GM12878 (cell line): ENCODE measurements around the gene HSPE1. TPM values are rescaled to one million over a fixed set of nuclear protein-coding genes. Genes with fewer than 3 reads are reported as not detected.
A peak's percentile ranks its signal among the peaks of the same experiment; 100 is the strongest.

Source experiments
- ATAC-seq: fragments of 200-7000 bp; cut with Tn5 transposase; 3 replicates; pipeline ENCODE4 v1.9.1; 2020; ENCODE audit warnings: mild to moderate bottlenecking, moderate library complexity
- BruUV-seq: library from RNA; stranded (reverse); fragments of 400-500 nt; replicated peaks from 2 replicates; lab custom pipeline; 2021; lab: Mats Ljungman, UMichigan
- CTCF ChIA-PET: fragments of 300-600 bp; sonication (Branson Sonifier 250); formaldehyde crosslinking; extraction: SDS; loops from one replicate; lab custom pipeline; 2021; ENCODE audit warnings: inconsistent platforms; lab: Yijun Ruan, JAX
- POLR2A ChIA-PET: fragments of 350-600 bp; formaldehyde crosslinking; extraction: SDS; loops from one replicate; lab custom pipeline; 2021; ENCODE audit warnings: inconsistent platforms; lab: Charles Lee
- RAD21 ChIA-PET: fragments of 300-600 bp; sonication (Branson Sonifier 250); formaldehyde crosslinking; loops from one replicate; lab custom pipeline; 2023; ENCODE audit warnings: antibody characterized with exemption; ENCODE audit not compliant: unreplicated experiment; lab: Charles Lee
- SMC1A ChIA-PET: fragments of 300-600 bp; sonication (Branson Sonifier 250); formaldehyde crosslinking; loops from one replicate; lab custom pipeline; 2023; ENCODE audit not compliant: unreplicated experiment, uncharacterized antibody; lab: Charles Lee
- DNase-seq: peaks from one replicate; pipeline ENCODE4 v3.0.0-alpha.2; 2011; ENCODE audit warnings: low read depth, low spot score
- FAIRE-seq: peaks from 3 replicates; lab custom pipeline; 2011; peaks lifted over from hg19 to GRCh38; lab: Jason Lieb, UNC
- H2AFZ ChIP-seq: 2 replicates; pipeline ENCODE4 v1.6.0; 2011; ENCODE audit warnings: low read depth, low read length, control low read depth; ENCODE audit not compliant: control insufficient read depth
- H3K27ac ChIP-seq: 2 replicates; pipeline ENCODE4 v1.5.1; 2011; ENCODE audit warnings: control low read depth; ENCODE audit not compliant: control insufficient read depth, insufficient read depth
- H3K27me3 ChIP-seq, 2 experiments: replicated peaks in 1 of 2; 2 replicates each; pipeline versions ENCODE4 v1.6.0 to v1.6.1; 2011; ENCODE audit warnings: low read length in 1 of 2; ENCODE audit not compliant: control insufficient read depth in 2 of 2, insufficient read depth in 2 of 2
- H3K36me3 ChIP-seq, 2 experiments: 2 replicates each; pipeline ENCODE4 v1.5.1; 2011; ENCODE audit warnings: low read length in 1 of 2; ENCODE audit not compliant: control insufficient read depth in 2 of 2, insufficient read depth in 2 of 2
- H3K4me1 ChIP-seq: 2 replicates; pipeline ENCODE4 v1.6.1; 2011; ENCODE audit warnings: mild to moderate bottlenecking, low read length, moderate library complexity, mixed read lengths; ENCODE audit not compliant: control insufficient read depth, insufficient read depth
- H3K4me2 ChIP-seq: 2 replicates; pipeline ENCODE4 v1.6.0; 2011; ENCODE audit warnings: control low read depth; ENCODE audit not compliant: control insufficient read depth, insufficient read depth
- H3K4me3 ChIP-seq: fragments of 200-600 bp; sonication (generic); 2 replicates; pipeline ENCODE4 v1.5.1; 2016
- H3K79me2 ChIP-seq: 2 replicates; pipeline ENCODE4 v1.6.0; 2011; ENCODE audit warnings: low read length; ENCODE audit not compliant: control insufficient read depth, insufficient read depth
- H3K9ac ChIP-seq: 2 replicates; pipeline ENCODE4 v1.8.0; 2011; ENCODE audit warnings: low read length, control low read depth, mixed read lengths; ENCODE audit not compliant: control insufficient read depth, insufficient read depth
- H3K9me3 ChIP-seq: replicated peaks from 3 replicates; pipeline ENCODE4 v1.5.1; 2011; ENCODE audit warnings: mild to moderate bottlenecking, low read length; ENCODE audit not compliant: control insufficient read depth, insufficient read depth
- H4K20me1 ChIP-seq: 2 replicates; pipeline ENCODE4 v1.6.0; 2011; ENCODE audit not compliant: control insufficient read depth, insufficient read depth
- RB1 ChIP-seq: fragments of 450-650 bp; formaldehyde crosslinking; IDR thresholded peaks from 2 replicates; pipeline ENCODE4 v1.6.1; 2017; ENCODE audit warnings: mild to moderate bottlenecking, borderline replicate concordance
- TARDBP ChIP-seq: IDR thresholded peaks from 2 replicates; pipeline ENCODE4 v1.6.1; 2016; ENCODE audit warnings: borderline replicate concordance
- ZNF207 ChIP-seq: fragments of 450-650 bp; IDR thresholded peaks from 2 replicates; pipeline ENCODE4 v1.6.1; 2014; ENCODE audit warnings: antibody characterized with exemption, mild to moderate bottlenecking, borderline replicate concordance
- WGBS: methylation state at CpG from one replicate; pipeline ENCODE4 v1.1.6; 2016; ENCODE audit warnings: low lambda C conversion rate; ENCODE audit not compliant: insufficient replicate concordance, insufficient coverage; ENCODE audit errors: missing lambda C conversion rate; 5-methylcytosine and 5-hydroxymethylcytosine counted together
- in situ Hi-C: fragments of 300-500 bp; cut with MboI; formaldehyde crosslinking; loops from 9 replicates; pipeline ENCODE4 v1.14.3; 2018; ENCODE audit warnings: mixed read lengths
- intact Hi-C: fragments of 100-400 bp; cut with micrococcal nuclease; formaldehyde crosslinking; loops from one replicate; pipeline ENCODE4 v1.14.2; 2022; ENCODE audit not compliant: unreplicated experiment
- polyA plus RNA-seq, 11 experiments: library from polyadenylated mRNA; depleted of rRNA in 4 of 11; unstranded in 6 of 11; stranded (reverse) in 5 of 11; fragments of >200 nt; fragmentation: Nextera tagmentation in 4 of 11; fragmentation: Illumina TruSeq in 1 of 11; extraction: Ambion mirVana in 4 of 11; extraction: Trizol in 1 of 11; gene quantifications; 1 replicate in 1 of 11; 2 replicates in 10 of 11; pipeline versions ENCODE4 v1.2.1 to v1.2.3, GENCODE V29; 2011 to 2016; ENCODE audit warnings: inconsistent platforms in 2 of 11, missing spikeins in 2 of 11, low read depth in 1 of 11
- total RNA-seq, 4 experiments: library from RNA; depleted of rRNA in 3 of 4; stranded (reverse); fragments of >200 nt in 3 of 4; fragmentation: Illumina TruSeq in 1 of 4; extraction: Trizol in 1 of 4; gene quantifications; 2 replicates each; pipeline versions ENCODE4 v1.2.1 to v1.2.3, GENCODE V29; 2013 to 2021
- TF ChIP-seq, protein P1 (sequence below): fragments of 450-650 bp; IDR thresholded peaks from 2 replicates; pipeline ENCODE4 v1.6.1; 2018; ENCODE audit warnings: mild to moderate bottlenecking, low read depth, moderate library complexity; ENCODE audit not compliant: partially characterized antibody

Gene HSPE1
- total and polyA plus RNA-seq, 10 of the 15 experiments (the other 5 are each of a cell fraction or from before 2014, with no cell fraction given): 180 to 1,096 (median 505) TPM

DNA sequence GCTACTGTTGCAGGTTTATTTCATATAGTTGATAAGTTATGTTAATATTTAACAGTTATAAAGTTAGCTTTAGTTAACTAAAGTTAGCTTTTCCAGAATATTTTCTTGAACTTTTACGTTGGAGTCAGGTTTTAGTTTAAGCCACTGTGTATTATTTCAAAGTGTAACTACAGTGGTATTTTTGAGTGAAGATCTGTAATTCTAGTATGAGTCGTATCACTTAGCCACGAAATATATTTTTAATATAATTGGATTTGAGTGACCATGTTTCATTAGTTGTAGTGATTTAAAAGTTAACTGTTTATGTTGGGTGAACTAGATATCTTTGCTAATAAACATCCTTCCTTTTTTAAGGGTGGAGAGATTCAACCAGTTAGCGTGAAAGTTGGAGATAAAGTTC lies 2.5 kb downstream of the HSPE1 start:
- no peaks in the 10 kb centered on the region for H3K27me3 ChIP-seq
- no peaks in the 10 kb centered on the region for H4K20me1 ChIP-seq
- no TSS peak for BruUV-seq
- ChIA-PET SMC1A (interaction anchor here (1.1 to 5.0 kb wide), 6 partner anchors 11 to 277 kb away, joined by 3 to 34 read pairs (median 4); partner anchors contain the start of genes COQ10B, MOB4 and SF3B1), POLR2A (interaction anchor here (0.8 to 12.1 kb wide), 7 partner anchors 11 to 203 kb away, joined by 3 to 156 read pairs (median 24); partner anchors contain the start of genes COQ10B, MARS2, MOB4 and SF3B1), RAD21 (interaction anchor here (1.3 to 5.5 kb wide), 3 partner anchors 12 to 202 kb away, joined by 7 to 47 read pairs (median 10); partner anchors contain the start of genes COQ10B, MARS2 and MOB4), CTCF (interaction anchor here (0.6 to 1.3 kb wide), 3 partner anchors 11 to 21 kb away, joined by 3 to 4 read pairs (median 3); no protein-coding TSS in a partner anchor)
- H3K9me3 ChIP-seq: no peaks in the 10 kb centered on the region
- in situ Hi-C loops: no loop called here
- DNase-seq: no peak
- no peak overlapping the region for H3K27ac ChIP-seq
- TF ChIP-seq RB1: no peak
- no peak for TF ChIP-seq TARDBP
- TF ChIP-seq ZNF207: no peak
- TF ChIP-seq, protein P1, sequence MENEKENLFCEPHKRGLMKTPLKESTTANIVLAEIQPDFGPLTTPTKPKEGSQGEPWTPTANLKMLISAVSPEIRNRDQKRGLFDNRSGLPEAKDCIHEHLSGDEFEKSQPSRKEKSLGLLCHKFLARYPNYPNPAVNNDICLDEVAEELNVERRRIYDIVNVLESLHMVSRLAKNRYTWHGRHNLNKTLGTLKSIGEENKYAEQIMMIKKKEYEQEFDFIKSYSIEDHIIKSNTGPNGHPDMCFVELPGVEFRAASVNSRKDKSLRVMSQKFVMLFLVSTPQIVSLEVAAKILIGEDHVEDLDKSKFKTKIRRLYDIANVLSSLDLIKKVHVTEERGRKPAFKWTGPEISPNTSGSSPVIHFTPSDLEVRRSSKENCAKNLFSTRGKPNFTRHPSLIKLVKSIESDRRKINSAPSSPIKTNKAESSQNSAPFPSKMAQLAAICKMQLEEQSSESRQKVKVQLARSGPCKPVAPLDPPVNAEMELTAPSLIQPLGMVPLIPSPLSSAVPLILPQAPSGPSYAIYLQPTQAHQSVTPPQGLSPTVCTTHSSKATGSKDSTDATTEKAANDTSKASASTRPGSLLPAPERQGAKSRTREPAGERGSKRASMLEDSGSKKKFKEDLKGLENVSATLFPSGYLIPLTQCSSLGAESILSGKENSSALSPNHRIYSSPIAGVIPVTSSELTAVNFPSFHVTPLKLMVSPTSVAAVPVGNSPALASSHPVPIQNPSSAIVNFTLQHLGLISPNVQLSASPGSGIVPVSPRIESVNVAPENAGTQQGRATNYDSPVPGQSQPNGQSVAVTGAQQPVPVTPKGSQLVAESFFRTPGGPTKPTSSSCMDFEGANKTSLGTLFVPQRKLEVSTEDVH: no peak
- peaks cover 67% of the 10 kb centered on the region for H3K79me2 ChIP-seq
- peak overlapping the region; percentile 40 for H3K4me3 ChIP-seq
- no peaks in the 10 kb centered on the region for H3K4me1 ChIP-seq
- ATAC-seq: no peak
- no peak for FAIRE-seq
- H2AFZ ChIP-seq: no peak overlapping the region
- H3K4me2 ChIP-seq: peak overlapping the region; percentile 96
- WGBS: 76% methylated on average over 4 of the region's 4 CpGs
- intact Hi-C loops: no loop called here
- H3K36me3 ChIP-seq: peaks cover 2 to 17% of the 10 kb centered on the region in 2 experiments
- H3K9ac ChIP-seq: peak overlapping the region; percentile 97; the same call in 1 of the 2 replicates
